HG03469 (cell line): ENCODE measurements around the gene GPRIN1.
"Not testable (repeated sequence)": the region's sequence is repeated elsewhere in the genome, so short reads cannot be mapped to it uniquely, and the experiment has no call there.

Source experiments
- ATAC-seq: cut with Tn5 transposase; IDR thresholded peaks from one replicate; pipeline ENCODE4 v1.9.1; 2021; ENCODE audit warnings: mild to moderate bottlenecking, moderate library complexity, moderate number of reproducible peaks; ENCODE audit not compliant: unreplicated experiment

Gene GPRIN1

GRCh38 chr5:176575488-176576422, 34.2 kb downstream of the GPRIN1 start:
- no peak for ATAC-seq

GRCh38 chr5:176575066-176575465, 34.9 kb downstream of the GPRIN1 start:
- ATAC-seq: no peak

GRCh38 chr5:176574297-176574591, 35.7 kb downstream of the GPRIN1 start:
- no peak for ATAC-seq

- ATAC-seq: no peak
Measured at GRCh38 chr5:176573564-176574296, 36.2 kb downstream of the GPRIN1 start.

GRCh38 chr5:176570044-176570443, 39.9 kb downstream of the GPRIN1 start:
- no peak for ATAC-seq

- ATAC-seq: no peak
Measured at GRCh38 chr5:176568657-176569056, 41.3 kb downstream of the GPRIN1 start.

GRCh38 chr5:176565760-176566288, 44.1 kb downstream of the GPRIN1 start:
- no peak for ATAC-seq

- ATAC-seq: no peak
Measured at GRCh38 chr5:176564002-176564401, 46.0 kb downstream of the GPRIN1 start.

- no peak for ATAC-seq
Measured at GRCh38 chr5:176562189-176562588, 47.8 kb downstream of the GPRIN1 start.

- ATAC-seq: no peak
Measured at GRCh38 chr5:176561259-176561658, 48.7 kb downstream of the GPRIN1 start.

- no peak for ATAC-seq
Measured at GRCh38 chr5:176560364-176560763, 49.6 kb downstream of the GPRIN1 start.

- no peak for ATAC-seq
Measured at GRCh38 chr5:176559683-176560082, 50.3 kb downstream of the GPRIN1 start.

GRCh38 chr5:176557846-176558245, 52.1 kb downstream of the GPRIN1 start:
- ATAC-seq: no peak

GRCh38 chr5:176553260-176554085, 56.5 kb downstream of the GPRIN1 start:
- ATAC-seq: no peak

- ATAC-seq: no peak
Measured at GRCh38 chr5:176552332-176552869, 57.6 kb downstream of the GPRIN1 start.

GRCh38 chr5:176550937-176551336, 59.0 kb downstream of the GPRIN1 start:
- not testable (repeated sequence) for ATAC-seq

GRCh38 chr5:176550275-176550831, 59.6 kb downstream of the GPRIN1 start:
- ATAC-seq: no peak

- ATAC-seq: no peak
Measured at GRCh38 chr5:176549871-176550270, 60.1 kb downstream of the GPRIN1 start.

- ATAC-seq: no peak
Measured at GRCh38 chr5:176548967-176549444, 61.0 kb downstream of the GPRIN1 start, which contains the start of gene CDHR2. CDHR2 (plus strand) TSS chr5:176549342; CDS start chr5:176565353, 16,011 bp downstream.

- ATAC-seq: no peak
Measured at GRCh38 chr5:176547802-176548201, 62.2 kb downstream of the GPRIN1 start.
